ENCODE measurements around the gene TACR2.

DNA sequence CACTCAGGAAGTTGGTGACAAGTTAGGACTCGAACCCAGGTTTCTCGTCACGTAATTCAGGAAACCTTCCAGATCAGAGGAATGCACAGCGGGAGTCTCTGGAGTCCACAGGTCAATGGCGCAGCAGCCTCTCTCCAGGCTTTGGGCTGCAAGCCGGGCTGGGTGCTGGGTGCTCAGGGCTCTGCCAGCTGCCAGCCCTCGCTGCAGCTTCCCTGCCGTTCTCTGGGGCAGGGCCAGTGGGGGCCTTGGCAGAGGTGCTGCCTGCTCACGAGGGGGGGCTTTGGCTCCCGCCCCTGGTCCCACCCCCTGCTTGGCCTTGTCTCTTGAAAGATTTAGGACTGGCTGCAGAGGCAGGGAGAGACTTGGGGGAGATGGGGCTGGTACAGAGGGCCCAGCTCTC, at the start of gene TACR2:
- TF ChIP-seq, protein P1, sequence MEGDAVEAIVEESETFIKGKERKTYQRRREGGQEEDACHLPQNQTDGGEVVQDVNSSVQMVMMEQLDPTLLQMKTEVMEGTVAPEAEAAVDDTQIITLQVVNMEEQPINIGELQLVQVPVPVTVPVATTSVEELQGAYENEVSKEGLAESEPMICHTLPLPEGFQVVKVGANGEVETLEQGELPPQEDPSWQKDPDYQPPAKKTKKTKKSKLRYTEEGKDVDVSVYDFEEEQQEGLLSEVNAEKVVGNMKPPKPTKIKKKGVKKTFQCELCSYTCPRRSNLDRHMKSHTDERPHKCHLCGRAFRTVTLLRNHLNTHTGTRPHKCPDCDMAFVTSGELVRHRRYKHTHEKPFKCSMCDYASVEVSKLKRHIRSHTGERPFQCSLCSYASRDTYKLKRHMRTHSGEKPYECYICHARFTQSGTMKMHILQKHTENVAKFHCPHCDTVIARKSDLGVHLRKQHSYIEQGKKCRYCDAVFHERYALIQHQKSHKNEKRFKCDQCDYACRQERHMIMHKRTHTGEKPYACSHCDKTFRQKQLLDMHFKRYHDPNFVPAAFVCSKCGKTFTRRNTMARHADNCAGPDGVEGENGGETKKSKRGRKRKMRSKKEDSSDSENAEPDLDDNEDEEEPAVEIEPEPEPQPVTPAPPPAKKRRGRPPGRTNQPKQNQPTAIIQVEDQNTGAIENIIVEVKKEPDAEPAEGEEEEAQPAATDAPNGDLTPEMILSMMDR (IDR thresholded peaks at IDR 0.05) = no peak
- no peak for TF ChIP-seq POLR2A (IDR thresholded peaks at IDR 0.05)

Data from right lobe of liver (tissue), 4 donors.